ENCODE measurements around the gene FHL2.

Gene FHL2

GRCh38 chr2:105391058-105391627 is 7.7 kb downstream of the FHL2 start:
- Histone ChIP-seq H3K9ac (ENCODE audit: insufficient read length, low read depth) (no peak overlapping the region), H3K27me3 (ENCODE audit: insufficient read depth, insufficient read length) (no peaks in the 10 kb centered on the region), H3K9me3 (ENCODE audit: insufficient read depth, low read length) (no peaks in the 10 kb centered on the region), H3K4me1 (ENCODE audit: insufficient read depth, insufficient read length) (no peaks in the 10 kb centered on the region), H3K4me3 (ENCODE audit: insufficient read length, low read depth) (no peak overlapping the region), H3K36me3 (ENCODE audit: insufficient read depth, insufficient read length, low read length) (peaks cover 79% of the 10 kb centered on the region)
- TF ChIP-seq SUZ12 (IDR thresholded peaks at IDR 0.05; ENCODE audit: extremely low read depth, insufficient read depth, insufficient read length): no peak
- no peak for DNase-seq (ENCODE audit: low read depth, low spot score)

GRCh38 chr2:105390454-105390853 is 8.4 kb downstream of the FHL2 start:
- H3K27me3 ChIP-seq (ENCODE audit: insufficient read depth, insufficient read length): no peaks in the 10 kb centered on the region
- no peaks in the 10 kb centered on the region for H3K9me3 ChIP-seq (ENCODE audit: insufficient read depth, low read length)
- no peaks in the 10 kb centered on the region for H3K4me1 ChIP-seq (ENCODE audit: insufficient read depth, insufficient read length)
- H3K9ac ChIP-seq (ENCODE audit: insufficient read length, low read depth): no peak overlapping the region
- H3K4me3 ChIP-seq (ENCODE audit: insufficient read length, low read depth): no peak overlapping the region
- TF ChIP-seq ZNF274 (IDR thresholded peaks at IDR 0.05; ENCODE audit: low read depth, low read length) (no peak), YY1 (IDR thresholded peaks at IDR 0.05; ENCODE audit: insufficient read depth, insufficient read length) (no peak), SUZ12 (IDR thresholded peaks at IDR 0.05; ENCODE audit: extremely low read depth, insufficient read depth, insufficient read length) (no peak)
- H3K36me3 ChIP-seq (ENCODE audit: insufficient read depth, insufficient read length, low read length): peaks cover 79% of the 10 kb centered on the region
- DNase-seq (ENCODE audit: low read depth, low spot score): no peak

- TF ChIP-seq YY1 (IDR thresholded peaks at IDR 0.05; ENCODE audit: insufficient read depth, insufficient read length) (no peak), ZNF274 (IDR thresholded peaks at IDR 0.05; ENCODE audit: low read depth, low read length) (no peak), SUZ12 (IDR thresholded peaks at IDR 0.05; ENCODE audit: extremely low read depth, insufficient read depth, insufficient read length) (no peak)
- H3K4me3 ChIP-seq (ENCODE audit: insufficient read length, low read depth): no peak overlapping the region
- no peaks in the 10 kb centered on the region for H3K9me3 ChIP-seq (ENCODE audit: insufficient read depth, low read length)
- DNase-seq (ENCODE audit: low read depth, low spot score): no peak
- H3K36me3 ChIP-seq (ENCODE audit: insufficient read depth, insufficient read length, low read length): peaks cover 82% of the 10 kb centered on the region
- H3K27me3 ChIP-seq (ENCODE audit: insufficient read depth, insufficient read length): no peaks in the 10 kb centered on the region
- no peak overlapping the region for H3K9ac ChIP-seq (ENCODE audit: insufficient read length, low read depth)
- H3K4me1 ChIP-seq (ENCODE audit: insufficient read depth, insufficient read length): no peaks in the 10 kb centered on the region
These were observed 9.9 kb downstream of the FHL2 start for GRCh38 chr2:105388971-105389381.

DNA sequence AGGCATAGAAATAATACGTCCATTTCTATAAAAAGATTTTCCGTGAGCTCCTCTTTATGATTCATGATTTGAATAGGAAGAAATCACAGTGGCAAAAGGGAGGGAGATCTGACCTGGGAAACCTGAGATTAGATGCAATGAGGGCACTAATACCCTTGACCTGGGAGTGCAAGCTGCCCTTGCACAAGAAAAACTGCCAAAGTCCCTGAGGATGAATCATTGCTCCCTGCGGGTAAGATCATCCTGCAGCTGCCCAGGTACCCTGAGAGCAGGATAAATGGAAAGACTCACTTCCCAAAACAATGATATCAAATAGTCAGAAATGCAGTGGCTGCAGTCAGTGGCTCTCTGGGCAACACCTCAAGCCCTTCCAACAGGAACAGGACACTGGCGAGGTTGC is 11.6 kb downstream of the FHL2 start:
- H3K9ac ChIP-seq (ENCODE audit: insufficient read length, low read depth): no peak overlapping the region
- no peak for DNase-seq (ENCODE audit: low read depth, low spot score)
- no peaks in the 10 kb centered on the region for H3K4me1 ChIP-seq (ENCODE audit: insufficient read depth, insufficient read length)
- H3K4me3 ChIP-seq (ENCODE audit: insufficient read length, low read depth): no peak overlapping the region
- no peaks in the 10 kb centered on the region for H3K27me3 ChIP-seq (ENCODE audit: insufficient read depth, insufficient read length)
- no peaks in the 10 kb centered on the region for H3K9me3 ChIP-seq (ENCODE audit: insufficient read depth, low read length)
- peaks cover 84% of the 10 kb centered on the region for H3K36me3 ChIP-seq (ENCODE audit: insufficient read depth, insufficient read length, low read length)
- no peak for TF ChIP-seq SUZ12 (IDR thresholded peaks at IDR 0.05; ENCODE audit: extremely low read depth, insufficient read depth, insufficient read length)
- TF ChIP-seq ZNF274 (IDR thresholded peaks at IDR 0.05; ENCODE audit: low read depth, low read length): no peak
- TF ChIP-seq YY1 (IDR thresholded peaks at IDR 0.05; ENCODE audit: insufficient read depth, insufficient read length): no peak

DNA sequence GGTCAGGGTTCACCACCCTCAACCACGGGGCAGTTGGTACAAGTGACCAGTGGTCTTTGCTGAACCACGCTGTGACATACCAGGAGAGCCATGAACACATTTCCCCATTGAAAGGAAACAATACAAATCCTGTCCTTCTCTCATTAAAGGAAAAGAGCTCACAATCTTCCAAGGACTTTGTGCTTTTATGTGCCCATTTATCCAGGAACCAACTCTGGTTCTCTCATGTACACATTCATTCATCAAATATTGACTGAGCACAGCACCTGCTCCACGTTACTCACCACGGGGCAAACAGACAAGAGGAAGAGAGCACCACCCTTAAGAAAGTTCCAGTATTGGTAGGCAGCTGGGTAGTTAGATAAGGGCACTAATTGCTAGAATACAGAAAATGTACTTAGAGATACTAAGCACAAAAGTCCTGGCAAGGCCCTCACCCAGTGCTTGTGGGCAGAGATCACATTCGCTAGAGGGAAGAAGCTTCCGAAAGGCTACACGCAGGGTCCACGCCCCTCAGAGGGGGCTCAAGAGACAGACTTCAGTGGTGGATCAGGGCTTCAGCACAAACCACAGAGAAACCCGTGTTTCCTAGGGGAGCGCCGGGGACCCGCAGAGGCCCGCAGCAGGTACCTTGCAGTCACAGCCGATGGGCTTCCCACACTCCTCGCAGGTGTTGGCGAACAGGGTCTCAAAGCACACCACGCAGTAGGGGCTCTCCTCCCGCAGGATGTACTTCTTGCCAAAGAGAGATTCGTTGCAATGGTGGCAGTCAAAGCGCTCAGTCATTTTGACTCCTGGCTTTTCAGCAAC is 12.9 kb downstream of the FHL2 start:
- peaks cover 84% of the 10 kb centered on the region for H3K36me3 ChIP-seq (ENCODE audit: insufficient read depth, insufficient read length, low read length)
- no peak for TF ChIP-seq SUZ12 (IDR thresholded peaks at IDR 0.05; ENCODE audit: extremely low read depth, insufficient read depth, insufficient read length)
- TF ChIP-seq ZNF274 (IDR thresholded peaks at IDR 0.05; ENCODE audit: low read depth, low read length): no peak
- no peak for TF ChIP-seq YY1 (IDR thresholded peaks at IDR 0.05; ENCODE audit: insufficient read depth, insufficient read length)
- H3K4me1 ChIP-seq (ENCODE audit: insufficient read depth, insufficient read length): no peaks in the 10 kb centered on the region

DNA sequence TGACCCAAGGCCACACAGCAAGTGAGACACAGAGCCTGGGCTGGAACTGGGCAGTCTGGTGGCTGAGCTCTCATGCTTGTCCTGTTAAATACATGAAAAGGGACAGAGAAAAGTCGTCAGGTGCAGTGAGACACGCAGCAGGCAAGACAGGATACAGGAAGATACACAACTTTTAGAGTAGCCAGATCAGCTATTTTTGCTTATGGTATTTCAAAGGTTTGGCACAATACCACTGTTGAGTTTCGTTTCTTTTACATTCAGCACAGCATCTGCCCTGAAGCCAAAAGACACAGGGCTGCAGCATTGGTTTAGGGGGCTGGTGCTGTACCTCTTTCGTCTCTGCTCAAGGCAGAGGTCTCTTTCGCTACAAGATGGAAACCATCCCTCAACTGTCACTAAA is 14.0 kb downstream of the FHL2 start:
- DNase-seq (ENCODE audit: low read depth, low spot score): no peak
- H3K36me3 ChIP-seq (ENCODE audit: insufficient read depth, insufficient read length, low read length): peaks cover 88% of the 10 kb centered on the region
- H3K4me3 ChIP-seq (ENCODE audit: insufficient read length, low read depth): no peak overlapping the region
- no peaks in the 10 kb centered on the region for H3K9me3 ChIP-seq (ENCODE audit: insufficient read depth, low read length)
- H3K9ac ChIP-seq (ENCODE audit: insufficient read length, low read depth): no peak overlapping the region
- H3K27me3 ChIP-seq (ENCODE audit: insufficient read depth, insufficient read length): no peaks in the 10 kb centered on the region
- no peak for TF ChIP-seq SUZ12 (IDR thresholded peaks at IDR 0.05; ENCODE audit: extremely low read depth, insufficient read depth, insufficient read length)
- no peak for TF ChIP-seq YY1 (IDR thresholded peaks at IDR 0.05; ENCODE audit: insufficient read depth, insufficient read length)
- no peak for TF ChIP-seq ZNF274 (IDR thresholded peaks at IDR 0.05; ENCODE audit: low read depth, low read length)
- no peaks in the 10 kb centered on the region for H3K4me1 ChIP-seq (ENCODE audit: insufficient read depth, insufficient read length)

More for the DNA sequence above, 12.9 kb downstream of the FHL2 start:
- Histone ChIP-seq H3K4me3 (ENCODE audit: insufficient read length, low read depth) (no peak overlapping the region), H3K27me3 (ENCODE audit: insufficient read depth, insufficient read length) (no peaks in the 10 kb centered on the region), H3K9ac (ENCODE audit: insufficient read length, low read depth) (no peak overlapping the region), H3K9me3 (ENCODE audit: insufficient read depth, low read length) (no peaks in the 10 kb centered on the region)
- DNase-seq (ENCODE audit: low read depth, low spot score): no peak

GRCh38 chr2:105384216-105384615 is 14.6 kb downstream of the FHL2 start:
- no peak for DNase-seq (ENCODE audit: low read depth, low spot score)
- Histone ChIP-seq H3K36me3 (ENCODE audit: insufficient read depth, insufficient read length, low read length) (peaks cover 89% of the 10 kb centered on the region), H3K4me3 (ENCODE audit: insufficient read length, low read depth) (no peak overlapping the region), H3K9ac (ENCODE audit: insufficient read length, low read depth) (no peak overlapping the region), H3K9me3 (ENCODE audit: insufficient read depth, low read length) (no peaks in the 10 kb centered on the region), H3K27me3 (ENCODE audit: insufficient read depth, insufficient read length) (no peaks in the 10 kb centered on the region), H3K4me1 (ENCODE audit: insufficient read depth, insufficient read length) (no peaks in the 10 kb centered on the region)
- TF ChIP-seq YY1 (IDR thresholded peaks at IDR 0.05; ENCODE audit: insufficient read depth, insufficient read length) (no peak), SUZ12 (IDR thresholded peaks at IDR 0.05; ENCODE audit: extremely low read depth, insufficient read depth, insufficient read length) (no peak), ZNF274 (IDR thresholded peaks at IDR 0.05; ENCODE audit: low read depth, low read length) (no peak)

Measured in NT2/D1 (cell line).